SK-N-MC (cell line): ENCODE results near the gene RALGPS1.

ENCODE experiments used
- EZH2 ChIP-seq: fragments of 200-600 bp; sonication (generic); IDR thresholded peaks from one replicate; pipeline ENCODE4 v1.6.1; 2017; ENCODE audit warnings: antibody characterized with exemption
- POLR2AphosphoS5 ChIP-seq: IDR thresholded peaks from 2 replicates; pipeline ENCODE4 v1.6.1; 2012; ENCODE audit warnings: mild to moderate bottlenecking, low read depth, low read length, borderline replicate concordance

GRCh38 chr9:127204771-127205470, 290.3 kb downstream of the RALGPS1 start:
- no peak for TF ChIP-seq POLR2AphosphoS5
- TF ChIP-seq EZH2 = no peak
